SK-N-SH (cell line): ENCODE measurements around the gene STEAP1.

Experiments
- EP300 ChIP-seq, 2 experiments: IDR thresholded peaks; 2 replicates each; pipeline versions ENCODE4 v1.4.0 to v1.6.1; 2012; ENCODE audit warnings: borderline replicate concordance in 1 of 2, low read depth in 1 of 2, low read length in 1 of 2
- EZH2phosphoT487 ChIP-seq: fragments of 200-600 bp; sonication (generic); IDR thresholded peaks from 2 replicates; pipeline ENCODE4 v1.6.1; 2017; ENCODE audit warnings: low read depth, mixed run types, mild to moderate bottlenecking, antibody characterized with exemption, moderate library complexity, borderline replicate concordance
- FOSL2 ChIP-seq: IDR thresholded peaks from 2 replicates; pipeline ENCODE4 v1.4.0; 2012; ENCODE audit warnings: low read depth, mild to moderate bottlenecking, moderate library complexity, borderline replicate concordance
- MXI1 ChIP-seq: IDR thresholded peaks from 2 replicates; pipeline ENCODE4 v1.6.1; 2012; ENCODE audit warnings: mild to moderate bottlenecking, low read depth, low read length, improper control_type of control experiment
- NFIC ChIP-seq: IDR thresholded peaks from 2 replicates; pipeline ENCODE4 v1.4.0; 2012; ENCODE audit warnings: borderline replicate concordance
- POLR2AphosphoS5 ChIP-seq: IDR thresholded peaks from 2 replicates; pipeline ENCODE4 v1.6.1; 2012; ENCODE audit warnings: low read depth, low read length
- RAD21 ChIP-seq: IDR thresholded peaks from 2 replicates; pipeline ENCODE4 v1.6.1; 2012; ENCODE audit warnings: mild to moderate bottlenecking, low read length
- RFX5 ChIP-seq: IDR thresholded peaks from 2 replicates; pipeline ENCODE4 v1.6.1; 2012; ENCODE audit warnings: mild to moderate bottlenecking, improper control_type of control experiment, low read length
- TCF12 ChIP-seq: IDR thresholded peaks from 2 replicates; pipeline ENCODE4 v1.4.0; 2012
- YY1 ChIP-seq: IDR thresholded peaks from 2 replicates; pipeline ENCODE4 v1.4.0; 2012; ENCODE audit warnings: low read depth, mild to moderate bottlenecking
- ZBTB33 ChIP-seq: IDR thresholded peaks from 2 replicates; pipeline ENCODE4 v1.4.0; 2012; ENCODE audit warnings: low read depth, borderline replicate concordance
- TF ChIP-seq, protein P1 (sequence below): fragments of 200-600 bp; sonication (generic); IDR thresholded peaks from 2 replicates; pipeline ENCODE4 v1.6.1; 2017; ENCODE audit warnings: antibody characterized with exemption, mild to moderate bottlenecking, moderate library complexity
- TF ChIP-seq, protein P2 (sequence below): IDR thresholded peaks from 2 replicates; pipeline ENCODE4; 2012

- TF ChIP-seq POLR2AphosphoS5 (no peak), RAD21 (no peak), YY1 (no peak), FOSL2 (no peak), MXI1 (no peak), NFIC (no peak), EP300 (IDR thresholded peaks at IDR 0.05; ENCODE audit: borderline replicate concordance in 1 of 2, low read depth in 1 of 2, low read length in 1 of 2) (no peak), EZH2phosphoT487 (no peak), ZBTB33 (no peak), RFX5 (no peak), TCF12 (no peak)
- TF ChIP-seq, protein P1, sequence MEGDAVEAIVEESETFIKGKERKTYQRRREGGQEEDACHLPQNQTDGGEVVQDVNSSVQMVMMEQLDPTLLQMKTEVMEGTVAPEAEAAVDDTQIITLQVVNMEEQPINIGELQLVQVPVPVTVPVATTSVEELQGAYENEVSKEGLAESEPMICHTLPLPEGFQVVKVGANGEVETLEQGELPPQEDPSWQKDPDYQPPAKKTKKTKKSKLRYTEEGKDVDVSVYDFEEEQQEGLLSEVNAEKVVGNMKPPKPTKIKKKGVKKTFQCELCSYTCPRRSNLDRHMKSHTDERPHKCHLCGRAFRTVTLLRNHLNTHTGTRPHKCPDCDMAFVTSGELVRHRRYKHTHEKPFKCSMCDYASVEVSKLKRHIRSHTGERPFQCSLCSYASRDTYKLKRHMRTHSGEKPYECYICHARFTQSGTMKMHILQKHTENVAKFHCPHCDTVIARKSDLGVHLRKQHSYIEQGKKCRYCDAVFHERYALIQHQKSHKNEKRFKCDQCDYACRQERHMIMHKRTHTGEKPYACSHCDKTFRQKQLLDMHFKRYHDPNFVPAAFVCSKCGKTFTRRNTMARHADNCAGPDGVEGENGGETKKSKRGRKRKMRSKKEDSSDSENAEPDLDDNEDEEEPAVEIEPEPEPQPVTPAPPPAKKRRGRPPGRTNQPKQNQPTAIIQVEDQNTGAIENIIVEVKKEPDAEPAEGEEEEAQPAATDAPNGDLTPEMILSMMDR, result no peak
- TF ChIP-seq, protein P2, sequence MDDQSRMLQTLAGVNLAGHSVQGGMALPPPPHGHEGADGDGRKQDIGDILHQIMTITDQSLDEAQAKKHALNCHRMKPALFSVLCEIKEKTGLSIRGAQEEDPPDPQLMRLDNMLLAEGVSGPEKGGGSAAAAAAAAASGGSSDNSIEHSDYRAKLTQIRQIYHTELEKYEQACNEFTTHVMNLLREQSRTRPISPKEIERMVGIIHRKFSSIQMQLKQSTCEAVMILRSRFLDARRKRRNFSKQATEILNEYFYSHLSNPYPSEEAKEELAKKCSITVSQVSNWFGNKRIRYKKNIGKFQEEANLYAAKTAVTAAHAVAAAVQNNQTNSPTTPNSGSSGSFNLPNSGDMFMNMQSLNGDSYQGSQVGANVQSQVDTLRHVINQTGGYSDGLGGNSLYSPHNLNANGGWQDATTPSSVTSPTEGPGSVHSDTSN, result no peak
Measured at GRCh38 chr7:90169891-90170290, 15.6 kb downstream of the STEAP1 start.
